HFF-Myc (cell line): ENCODE results near the gene RBM18.

Source experiments
- DNase-seq: peaks from one replicate; pipeline ENCODE4 v3.0.0-alpha.2; 2011; ENCODE audit warnings: low read depth; ENCODE audit errors: extremely low read depth
- H3K4me3 ChIP-seq: replicated peaks from 2 replicates; pipeline ENCODE4 v1.5.1; 2011; ENCODE audit warnings: low read depth, mild to moderate bottlenecking, control low read depth, low read length
- TF ChIP-seq, protein P1 (sequence below): IDR thresholded peaks from 2 replicates; pipeline ENCODE4 v1.5.1; 2012; ENCODE audit warnings: mild to moderate bottlenecking, low read depth, low read length, control low read depth; ENCODE audit errors: missing control alignments

The RBM18 gene

DNA sequence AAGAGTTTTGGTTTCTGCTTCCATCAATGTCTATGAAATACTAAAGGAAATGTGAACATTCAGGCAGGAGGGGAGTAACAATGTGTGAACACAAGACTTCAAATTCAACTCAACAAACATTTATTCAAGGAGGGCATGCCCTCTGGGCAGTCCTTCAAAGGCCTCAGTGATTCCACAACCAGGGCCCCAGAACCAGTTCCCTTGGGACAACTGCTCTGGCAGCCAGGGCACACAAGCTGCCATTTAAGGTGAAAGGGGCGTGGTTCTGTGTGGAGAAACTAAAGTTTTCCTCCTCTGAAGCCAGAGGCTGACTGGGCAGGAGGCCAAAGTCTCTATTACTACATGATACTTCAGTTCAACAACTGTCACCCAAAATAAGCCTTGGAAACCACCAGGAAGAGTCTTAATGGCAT, 3.2 kb downstream of the RBM18 start:
- no peak overlapping the region for H3K4me3 ChIP-seq
- no peak for DNase-seq
- TF ChIP-seq, protein P1, sequence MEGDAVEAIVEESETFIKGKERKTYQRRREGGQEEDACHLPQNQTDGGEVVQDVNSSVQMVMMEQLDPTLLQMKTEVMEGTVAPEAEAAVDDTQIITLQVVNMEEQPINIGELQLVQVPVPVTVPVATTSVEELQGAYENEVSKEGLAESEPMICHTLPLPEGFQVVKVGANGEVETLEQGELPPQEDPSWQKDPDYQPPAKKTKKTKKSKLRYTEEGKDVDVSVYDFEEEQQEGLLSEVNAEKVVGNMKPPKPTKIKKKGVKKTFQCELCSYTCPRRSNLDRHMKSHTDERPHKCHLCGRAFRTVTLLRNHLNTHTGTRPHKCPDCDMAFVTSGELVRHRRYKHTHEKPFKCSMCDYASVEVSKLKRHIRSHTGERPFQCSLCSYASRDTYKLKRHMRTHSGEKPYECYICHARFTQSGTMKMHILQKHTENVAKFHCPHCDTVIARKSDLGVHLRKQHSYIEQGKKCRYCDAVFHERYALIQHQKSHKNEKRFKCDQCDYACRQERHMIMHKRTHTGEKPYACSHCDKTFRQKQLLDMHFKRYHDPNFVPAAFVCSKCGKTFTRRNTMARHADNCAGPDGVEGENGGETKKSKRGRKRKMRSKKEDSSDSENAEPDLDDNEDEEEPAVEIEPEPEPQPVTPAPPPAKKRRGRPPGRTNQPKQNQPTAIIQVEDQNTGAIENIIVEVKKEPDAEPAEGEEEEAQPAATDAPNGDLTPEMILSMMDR = no peak

DNA sequence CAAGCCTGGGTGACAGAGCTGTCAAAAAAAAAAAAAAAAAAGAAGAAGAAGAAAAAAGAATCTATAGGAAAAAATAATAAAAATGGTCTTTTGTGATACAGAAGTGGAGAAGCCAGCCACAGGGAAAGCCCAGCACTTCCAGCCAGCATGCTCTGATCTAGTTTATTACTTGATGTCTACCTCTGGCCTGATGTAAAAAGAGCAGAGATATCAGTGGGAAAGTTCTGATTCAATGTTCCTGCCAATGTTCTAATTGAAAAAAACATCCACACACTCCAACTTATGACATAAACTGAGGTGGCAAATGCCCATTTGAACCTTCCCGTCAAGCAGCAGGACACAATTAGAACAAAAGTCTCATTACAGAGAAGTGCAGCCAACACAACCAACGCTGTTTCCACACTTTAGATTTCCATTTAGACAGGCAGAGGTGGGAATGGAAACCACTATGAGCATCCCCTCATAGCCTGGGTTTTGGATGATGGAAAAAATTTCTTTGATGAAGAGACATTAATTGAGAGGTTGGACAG, 5.7 kb downstream of the RBM18 start:
- no peak overlapping the region for H3K4me3 ChIP-seq
- DNase-seq = no peak
- TF ChIP-seq, protein P1 = no peak

DNA sequence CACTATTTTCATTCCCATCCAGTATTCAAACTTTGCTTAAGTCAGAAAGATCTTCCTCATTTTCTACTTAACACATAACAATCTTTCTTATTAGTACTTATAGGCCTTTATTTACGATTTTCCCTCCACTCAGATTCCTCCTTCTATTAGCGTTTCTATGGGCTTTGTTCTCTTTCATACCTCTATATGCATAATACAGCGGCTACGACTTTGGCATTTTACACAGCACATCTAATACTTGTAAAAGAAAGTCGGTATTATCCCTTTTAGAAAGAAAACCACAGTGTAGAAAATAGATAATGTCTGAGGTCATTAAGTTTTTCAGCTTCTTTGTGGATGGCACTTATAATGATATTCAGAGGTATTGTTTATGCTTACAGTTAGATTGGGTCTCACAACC, 8.4 kb downstream of the RBM18 start:
- no peak overlapping the region for H3K4me3 ChIP-seq
- TF ChIP-seq, protein P1 = no peak
- no peak for DNase-seq

DNA sequence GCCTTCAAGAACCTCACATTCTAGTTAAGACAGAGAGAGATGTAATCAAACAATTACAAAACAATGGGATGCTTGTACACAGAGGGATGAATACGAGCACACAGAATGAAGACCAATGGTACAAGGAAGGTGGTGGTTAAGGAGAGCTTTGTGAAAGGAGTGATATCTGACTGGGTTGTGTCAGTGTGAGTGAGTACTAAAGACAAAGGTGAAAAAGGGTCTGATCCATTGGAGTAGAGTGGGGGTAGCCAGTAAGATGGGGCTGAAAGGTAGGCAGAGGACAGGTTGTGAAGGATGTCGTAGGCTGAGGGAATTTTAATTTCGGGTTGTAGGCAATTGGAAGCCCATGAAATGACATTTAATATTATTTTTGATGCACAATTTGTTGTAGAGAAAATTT, 9.9 kb downstream of the RBM18 start:
- TF ChIP-seq, protein P1 = no peak
- DNase-seq = no peak
- H3K4me3 ChIP-seq = no peak overlapping the region

DNA sequence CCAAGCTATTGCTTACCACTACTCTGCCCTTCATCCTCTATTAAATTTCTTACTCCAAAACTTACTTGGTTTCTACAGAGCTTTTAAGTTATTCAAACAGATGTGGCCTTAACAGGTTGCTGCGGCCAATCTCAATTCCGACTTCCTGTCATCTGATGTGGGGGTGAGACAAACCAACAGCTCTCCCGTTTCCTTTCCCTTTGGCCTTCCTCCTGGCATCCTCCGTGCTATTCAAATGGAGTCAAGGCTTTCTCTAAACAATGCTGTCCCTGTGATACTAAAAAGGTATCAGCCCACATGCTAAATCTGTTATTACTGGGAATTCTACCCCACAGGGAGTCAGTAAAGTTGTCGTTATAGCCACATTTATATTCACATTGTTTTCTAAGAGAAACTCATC, 11.8 kb downstream of the RBM18 start:
- no peak for DNase-seq
- TF ChIP-seq, protein P1 = no peak
- H3K4me3 ChIP-seq = no peak overlapping the region

DNA sequence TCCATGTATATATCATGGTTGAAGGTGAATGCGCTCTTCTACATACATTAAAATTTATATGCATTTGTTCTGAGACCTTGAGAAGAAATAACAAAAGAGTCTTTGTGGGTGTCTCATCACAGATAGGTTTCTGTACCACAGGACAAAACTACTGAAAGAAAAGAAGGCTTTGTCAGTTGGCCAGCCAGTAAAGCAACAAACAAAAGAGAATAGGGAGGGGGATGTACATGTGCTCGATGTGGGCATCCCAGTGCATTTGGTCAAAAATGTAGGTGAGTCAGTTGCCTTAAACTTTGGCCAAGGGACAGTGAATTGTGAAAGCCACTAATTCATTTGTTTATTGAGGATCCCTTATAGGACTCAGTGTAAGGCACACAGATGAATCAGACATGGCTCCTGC, 13.3 kb downstream of the RBM18 start:
- TF ChIP-seq, protein P1 = no peak
- DNase-seq = no peak
- no peak overlapping the region for H3K4me3 ChIP-seq

DNA sequence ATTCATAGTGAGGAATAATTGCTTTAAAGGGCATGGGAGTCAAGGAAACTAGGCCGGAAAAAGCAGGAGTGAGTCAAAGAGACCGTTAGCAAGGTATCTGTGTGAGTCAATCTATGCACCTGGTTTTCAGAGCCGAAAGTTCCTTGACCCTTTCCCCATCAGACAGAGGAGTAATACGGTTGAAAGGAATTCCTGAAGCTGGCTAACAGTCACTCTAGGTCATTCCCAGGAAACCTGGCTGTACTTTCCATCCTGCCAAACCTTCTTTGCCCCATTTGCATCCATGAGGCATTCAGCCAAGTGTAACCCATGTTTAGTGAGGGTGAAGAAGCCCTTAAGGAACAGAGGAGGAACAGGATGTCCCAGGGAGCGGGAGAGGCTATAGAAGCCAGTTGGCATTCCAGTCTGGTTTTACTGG, 16.2 kb downstream of the RBM18 start:
- DNase-seq = no peak
- no peak overlapping the region for H3K4me3 ChIP-seq
- TF ChIP-seq, protein P1 = no peak
